BLaER1 (cell line): ENCODE measurements around the gene PI4KA.
A peak's percentile ranks its signal among the peaks of the same experiment; 100 is the strongest.
"Not testable (repeated sequence)": the region's sequence is repeated elsewhere in the genome, so short reads cannot be mapped to it uniquely, and the experiment has no call there.

Experiments used
- H3K27ac ChIP-seq: shearing (Covaris generic); formaldehyde crosslinking; 2 replicates; pipeline ENCODE4 v1.8.1; 2022
- H3K27me3 ChIP-seq: shearing (Covaris generic); formaldehyde crosslinking; 2 replicates; pipeline ENCODE4 v1.8.1; 2022
- H3K36me3 ChIP-seq: shearing (Covaris generic); formaldehyde crosslinking; 2 replicates; pipeline ENCODE4 v1.8.1; 2022
- H3K4me1 ChIP-seq: shearing (Covaris generic); formaldehyde crosslinking; 2 replicates; pipeline ENCODE4 v1.8.1; 2022
- H3K4me2 ChIP-seq: shearing (Covaris generic); formaldehyde crosslinking; 2 replicates; pipeline ENCODE4 v1.8.1; 2022
- H3K4me3 ChIP-seq: shearing (Covaris generic); formaldehyde crosslinking; 2 replicates; pipeline ENCODE4 v1.8.1; 2022
- H3K9ac ChIP-seq: shearing (Covaris generic); formaldehyde crosslinking; 2 replicates; pipeline ENCODE4 v1.8.1; 2022
- H3K9me3 ChIP-seq: shearing (Covaris generic); formaldehyde crosslinking; 2 replicates; pipeline ENCODE4 v1.8.1; 2022
- H4K20me1 ChIP-seq: shearing (Covaris generic); formaldehyde crosslinking; 2 replicates; pipeline ENCODE4 v1.8.1; 2022
- Cebpa-rat ChIP-seq: shearing (Covaris generic); IDR thresholded peaks from 2 replicates; pipeline ENCODE4 v1.8.1; 2022

PI4KA gene

GRCh38 chr22:20847318-20847822, 11.2 kb downstream of the PI4KA start:
- H3K4me2 ChIP-seq, result no peak overlapping the region
- TF ChIP-seq Cebpa-rat, result no peak

GRCh38 chr22:20844055-20845037, 14.3 kb downstream of the PI4KA start:
- Histone ChIP-seq H3K27ac (no peak overlapping the region), H3K4me3 (no peak overlapping the region), H3K36me3 (no peaks in the 10 kb centered on the region), H3K4me1 (peaks cover 33% of the 10 kb centered on the region), H3K4me2 (no peak overlapping the region), H3K9ac (no peak overlapping the region), H3K27me3 (no peaks in the 10 kb centered on the region), H3K9me3 (no peaks in the 10 kb centered on the region), H4K20me1 (peaks cover 99% of the 10 kb centered on the region)
- no peak for TF ChIP-seq Cebpa-rat

More at GRCh38 chr22:20847318-20847822, 11.2 kb downstream of the PI4KA start:
- Histone ChIP-seq H3K27ac (no peak overlapping the region), H3K36me3 (no peaks in the 10 kb centered on the region), H3K9me3 (no peaks in the 10 kb centered on the region), H3K4me3 (no peak overlapping the region), H4K20me1 (peaks cover 97% of the 10 kb centered on the region), H3K4me1 (peaks cover 44% of the 10 kb centered on the region), H3K9ac (no peak overlapping the region), H3K27me3 (no peaks in the 10 kb centered on the region)

GRCh38 chr22:20843501-20843900, 15.1 kb downstream of the PI4KA start:
- TF ChIP-seq Cebpa-rat, result no peak
- Histone ChIP-seq H3K4me1 (peaks cover 33% of the 10 kb centered on the region), H3K27me3 (no peaks in the 10 kb centered on the region), H3K4me2 (peak overlapping the region; percentile 65), H3K4me3 (no peak overlapping the region), H4K20me1 (peaks cover 97% of the 10 kb centered on the region), H3K9me3 (no peaks in the 10 kb centered on the region), H3K9ac (no peak overlapping the region), H3K27ac (no peak overlapping the region), H3K36me3 (no peaks in the 10 kb centered on the region)

GRCh38 chr22:20840646-20841371, 17.8 kb downstream of the PI4KA start:
- H3K36me3 ChIP-seq, result no peaks in the 10 kb centered on the region
- H3K4me1 ChIP-seq, result peaks cover 47% of the 10 kb centered on the region
- H3K4me3 ChIP-seq, result no peak overlapping the region
- no peaks in the 10 kb centered on the region for H3K9me3 ChIP-seq
- no peak overlapping the region for H3K4me2 ChIP-seq
- H4K20me1 ChIP-seq, result peaks cover 85% of the 10 kb centered on the region
- no peaks in the 10 kb centered on the region for H3K27me3 ChIP-seq
- no peak for TF ChIP-seq Cebpa-rat
- H3K9ac ChIP-seq, result no peak overlapping the region
- H3K27ac ChIP-seq, result no peak overlapping the region

GRCh38 chr22:20839837-20840645, 18.6 kb downstream of the PI4KA start:
- H3K27me3 ChIP-seq, result no peaks in the 10 kb centered on the region
- peaks cover 6% of the 10 kb centered on the region for H3K36me3 ChIP-seq
- no peak overlapping the region for H3K27ac ChIP-seq
- H3K4me3 ChIP-seq, result no peak overlapping the region
- peaks cover 77% of the 10 kb centered on the region for H4K20me1 ChIP-seq
- no peak for TF ChIP-seq Cebpa-rat
- H3K9me3 ChIP-seq, result no peaks in the 10 kb centered on the region
- peaks cover 52% of the 10 kb centered on the region for H3K4me1 ChIP-seq
- no peak overlapping the region for H3K9ac ChIP-seq
- H3K4me2 ChIP-seq, result no peak overlapping the region

- not testable (repeated sequence) for H3K27me3 ChIP-seq, H3K4me3 ChIP-seq, H3K27ac ChIP-seq, H3K9me3 ChIP-seq, H3K4me2 ChIP-seq, H3K9ac ChIP-seq
- Histone ChIP-seq H3K36me3 (peaks cover 13% of the 10 kb centered on the region), H4K20me1 (peaks cover 70% of the 10 kb centered on the region), H3K4me1 (peaks cover 52% of the 10 kb centered on the region)
Observed at GRCh38 chr22:20839354-20839753, 19.3 kb downstream of the PI4KA start.

- Histone ChIP-seq H3K27me3 (no peaks in the 10 kb centered on the region), H3K4me3 (no peak overlapping the region), H3K36me3 (peaks cover 35% of the 10 kb centered on the region), H3K4me1 (peaks cover 34% of the 10 kb centered on the region), H3K4me2 (no peak overlapping the region), H3K9me3 (no peaks in the 10 kb centered on the region), H3K9ac (no peak overlapping the region), H4K20me1 (peaks cover 49% of the 10 kb centered on the region), H3K27ac (no peak overlapping the region)
- no peak for TF ChIP-seq Cebpa-rat
Observed at GRCh38 chr22:20836987-20837823, 21.4 kb downstream of the PI4KA start.

- Histone ChIP-seq H3K27me3 (no peaks in the 10 kb centered on the region), H3K9ac (no peak overlapping the region), H3K4me3 (no peak overlapping the region), H4K20me1 (peaks cover 24% of the 10 kb centered on the region; the same call in 1 of the 2 replicates), H3K27ac (no peak overlapping the region), H3K9me3 (no peaks in the 10 kb centered on the region), H3K4me1 (peaks cover 19% of the 10 kb centered on the region), H3K4me2 (no peak overlapping the region), H3K36me3 (peaks cover 58% of the 10 kb centered on the region)
- no peak for TF ChIP-seq Cebpa-rat
Observed at GRCh38 chr22:20834725-20835124, 23.9 kb downstream of the PI4KA start.
